Skeletal muscle satellite cell (primary cell): ENCODE measurements around the gene MPP7.
A peak's percentile ranks its signal among the peaks of the same experiment; 100 is the strongest.

Experiments used
- H3K27me3 ChIP-seq: 2 replicates; pipeline ENCODE4 v1.7.0; 2013; ENCODE audit warnings: low read length; ENCODE audit not compliant: control insufficient read depth, insufficient read depth
- H3K36me3 ChIP-seq: 2 replicates; pipeline ENCODE4 v1.7.0; 2013; ENCODE audit warnings: mild to moderate bottlenecking, control low read depth, low read length; ENCODE audit not compliant: insufficient read depth
- H3K4me1 ChIP-seq: 2 replicates; pipeline ENCODE4 v1.7.0; 2013; ENCODE audit warnings: low read length; ENCODE audit not compliant: control insufficient read depth, insufficient read depth
- H3K4me2 ChIP-seq: 2 replicates; pipeline ENCODE4 v1.7.0; 2013; ENCODE audit warnings: mild to moderate bottlenecking, low read length
- H3K4me3 ChIP-seq: 2 replicates; pipeline ENCODE4 v1.7.0; 2013; ENCODE audit warnings: low read length
- H3K9ac ChIP-seq: 2 replicates; pipeline ENCODE4 v1.7.0; 2013; ENCODE audit warnings: mild to moderate bottlenecking, low read depth, low read length, moderate library complexity
- H3K9me3 ChIP-seq: replicated peaks from 2 replicates; pipeline ENCODE4 v1.7.0; 2013; ENCODE audit warnings: mild to moderate bottlenecking, control low read depth, low read length

Gene MPP7

GRCh38 chr10:28285816-28286215 lies 17.0 kb downstream of the MPP7 start:
- Histone ChIP-seq H3K4me3 (no peak overlapping the region), H3K27me3 (no peaks in the 10 kb centered on the region), H3K36me3 (no peaks in the 10 kb centered on the region), H3K4me2 (no peak overlapping the region), H3K9ac (no peak overlapping the region), H3K4me1 (peaks cover 16% of the 10 kb centered on the region), H3K9me3 (no peaks in the 10 kb centered on the region)

- Histone ChIP-seq H3K9me3 (no peaks in the 10 kb centered on the region), H3K4me2 (no peak overlapping the region), H3K36me3 (no peaks in the 10 kb centered on the region), H3K4me3 (no peak overlapping the region), H3K4me1 (peaks cover 26% of the 10 kb centered on the region), H3K9ac (no peak overlapping the region), H3K27me3 (no peaks in the 10 kb centered on the region)
Observed at GRCh38 chr10:28284126-28284525, 18.7 kb downstream of the MPP7 start.

GRCh38 chr10:28283251-28283650 lies 19.6 kb downstream of the MPP7 start:
- H3K36me3 ChIP-seq: no peaks in the 10 kb centered on the region
- no peaks in the 10 kb centered on the region for H3K9me3 ChIP-seq
- no peak overlapping the region for H3K4me2 ChIP-seq
- no peak overlapping the region for H3K9ac ChIP-seq
- no peaks in the 10 kb centered on the region for H3K27me3 ChIP-seq
- peaks cover 26% of the 10 kb centered on the region for H3K4me1 ChIP-seq
- H3K4me3 ChIP-seq: no peak overlapping the region

- Histone ChIP-seq H3K4me2 (no peak overlapping the region), H3K9ac (no peak overlapping the region), H3K4me3 (no peak overlapping the region), H3K9me3 (no peaks in the 10 kb centered on the region), H3K4me1 (peaks cover 26% of the 10 kb centered on the region), H3K27me3 (no peaks in the 10 kb centered on the region), H3K36me3 (no peaks in the 10 kb centered on the region)
Observed at GRCh38 chr10:28282336-28282735, 20.5 kb downstream of the MPP7 start.

GRCh38 chr10:28281726-28282315 lies 21.0 kb downstream of the MPP7 start:
- H3K36me3 ChIP-seq: no peaks in the 10 kb centered on the region
- H3K9ac ChIP-seq: no peak overlapping the region

DNA sequence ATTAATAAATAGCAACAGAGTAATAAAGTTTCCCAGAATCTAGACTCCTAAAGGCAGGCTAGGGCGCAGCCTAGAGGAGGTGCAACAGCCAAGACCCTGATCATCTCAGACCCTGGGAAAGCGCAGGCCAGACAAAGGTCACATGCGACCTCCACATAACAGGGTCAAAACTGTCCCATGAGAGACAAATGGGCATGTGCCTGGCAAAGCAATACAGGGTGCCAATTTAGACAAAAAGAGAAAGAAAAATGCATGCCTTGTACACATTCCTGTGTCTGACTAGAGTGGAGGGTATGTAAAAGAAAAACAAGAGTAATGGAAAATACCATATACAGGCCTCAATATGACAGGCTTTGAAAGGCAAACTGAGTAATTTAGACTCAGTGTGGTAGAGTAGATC lies 22.2 kb downstream of the MPP7 start:
- H3K9ac ChIP-seq: peak overlapping the region; percentile 49
- no peaks in the 10 kb centered on the region for H3K9me3 ChIP-seq
- H3K27me3 ChIP-seq: no peaks in the 10 kb centered on the region
- no peak overlapping the region for H3K4me3 ChIP-seq
- peak overlapping the region; percentile 22 for H3K4me2 ChIP-seq
- H3K4me1 ChIP-seq: peaks cover 26% of the 10 kb centered on the region
- no peaks in the 10 kb centered on the region for H3K36me3 ChIP-seq

More at GRCh38 chr10:28281726-28282315, 21.0 kb downstream of the MPP7 start:
- H3K27me3 ChIP-seq: no peaks in the 10 kb centered on the region
- no peak overlapping the region for H3K4me2 ChIP-seq
- H3K4me3 ChIP-seq: no peak overlapping the region
- H3K9me3 ChIP-seq: no peaks in the 10 kb centered on the region
- H3K4me1 ChIP-seq: peaks cover 26% of the 10 kb centered on the region

DNA sequence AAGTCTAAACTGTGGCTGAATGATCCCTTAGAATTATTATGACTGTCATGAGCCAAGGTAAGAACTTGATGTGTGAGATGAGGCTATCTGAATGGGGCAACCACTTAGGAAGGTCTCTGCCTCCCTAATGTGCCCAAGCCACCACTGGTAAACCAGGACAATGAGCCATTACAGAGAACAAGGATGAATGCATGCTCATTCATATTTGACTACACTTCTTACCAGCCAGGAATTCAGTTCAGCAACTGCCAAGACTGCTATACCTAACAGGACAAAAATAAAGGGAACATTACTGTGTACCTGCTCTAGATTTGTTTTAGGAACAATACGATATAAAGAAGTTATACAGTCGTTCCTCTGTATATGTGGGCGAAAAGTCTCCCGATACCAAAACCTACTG lies 23.0 kb downstream of the MPP7 start:
- no peak overlapping the region for H3K4me2 ChIP-seq
- H3K9me3 ChIP-seq: no peaks in the 10 kb centered on the region
- H3K27me3 ChIP-seq: no peaks in the 10 kb centered on the region
- H3K9ac ChIP-seq: peak overlapping the region; percentile 49
- H3K4me3 ChIP-seq: no peak overlapping the region
- peaks cover 26% of the 10 kb centered on the region for H3K4me1 ChIP-seq
- H3K36me3 ChIP-seq: no peaks in the 10 kb centered on the region

GRCh38 chr10:28278842-28279241 lies 24.0 kb downstream of the MPP7 start:
- no peak overlapping the region for H3K4me2 ChIP-seq
- no peaks in the 10 kb centered on the region for H3K36me3 ChIP-seq
- no peak overlapping the region for H3K9ac ChIP-seq
- H3K4me3 ChIP-seq: no peak overlapping the region
- H3K27me3 ChIP-seq: no peaks in the 10 kb centered on the region
- H3K9me3 ChIP-seq: no peaks in the 10 kb centered on the region
- H3K4me1 ChIP-seq: peaks cover 26% of the 10 kb centered on the region

GRCh38 chr10:28276384-28276783 lies 26.5 kb downstream of the MPP7 start:
- Histone ChIP-seq H3K9me3 (no peaks in the 10 kb centered on the region), H3K27me3 (no peaks in the 10 kb centered on the region), H3K4me2 (no peak overlapping the region), H3K36me3 (no peaks in the 10 kb centered on the region), H3K4me1 (peaks cover 16% of the 10 kb centered on the region), H3K4me3 (no peak overlapping the region), H3K9ac (no peak overlapping the region)

GRCh38 chr10:28274475-28274874 lies 28.4 kb downstream of the MPP7 start:
- Histone ChIP-seq H3K9me3 (no peaks in the 10 kb centered on the region), H3K4me2 (no peak overlapping the region), H3K36me3 (no peaks in the 10 kb centered on the region), H3K4me3 (no peak overlapping the region), H3K27me3 (no peaks in the 10 kb centered on the region), H3K9ac (no peak overlapping the region), H3K4me1 (no peaks in the 10 kb centered on the region)

DNA sequence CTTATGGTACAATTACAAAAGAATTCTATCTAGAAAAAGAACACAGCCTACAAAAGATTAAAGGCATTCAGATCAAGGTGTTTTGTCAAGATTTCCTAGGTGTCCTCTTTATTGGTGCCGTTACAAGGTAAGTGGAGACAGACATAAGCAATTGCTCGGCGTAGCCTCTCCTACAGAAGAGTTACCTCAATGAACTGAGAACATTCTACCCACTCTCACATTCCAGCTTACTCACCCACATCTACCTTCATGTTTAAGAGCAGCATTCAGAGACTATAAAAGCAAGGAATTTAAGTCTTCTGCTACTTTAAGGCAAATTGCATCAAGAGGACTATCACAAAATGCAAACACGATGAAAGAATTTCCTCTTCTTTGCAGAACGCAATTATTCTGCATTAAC lies 29.5 kb downstream of the MPP7 start:
- Histone ChIP-seq H3K4me1 (no peaks in the 10 kb centered on the region), H3K27me3 (no peaks in the 10 kb centered on the region), H3K4me2 (no peak overlapping the region), H3K36me3 (no peaks in the 10 kb centered on the region), H3K4me3 (no peak overlapping the region), H3K9ac (no peak overlapping the region), H3K9me3 (no peaks in the 10 kb centered on the region)

DNA sequence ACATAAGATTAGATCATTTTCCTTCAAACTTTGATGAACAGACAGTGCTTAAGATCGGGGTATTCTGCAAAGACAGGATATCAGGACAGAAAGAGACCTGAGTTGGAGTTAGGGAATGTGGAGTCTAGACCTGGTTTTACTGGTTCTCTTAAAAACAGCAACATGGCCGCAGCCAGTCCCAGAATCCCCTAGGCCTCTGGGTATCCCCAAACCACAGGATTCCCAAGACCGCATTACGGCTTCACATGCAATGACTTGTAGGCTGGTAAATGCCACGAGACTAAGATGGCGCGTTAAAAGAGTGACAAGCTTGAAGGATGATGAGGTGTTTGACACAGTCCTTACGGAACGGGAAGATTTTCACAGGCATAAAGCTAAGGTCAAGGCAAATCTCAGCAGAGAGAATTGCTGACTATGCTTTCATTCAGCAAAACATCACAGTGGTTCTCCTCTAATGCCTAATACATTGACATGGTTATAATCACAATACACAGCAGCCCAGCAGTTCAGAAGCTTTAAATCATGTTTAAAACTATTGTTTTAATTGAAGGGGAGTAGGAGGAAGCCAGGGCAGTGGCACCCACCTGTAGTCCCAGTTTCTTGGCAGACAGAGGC lies 32.9 kb downstream of the MPP7 start:
- Histone ChIP-seq H3K9ac (no peak overlapping the region), H3K27me3 (no peaks in the 10 kb centered on the region), H3K9me3 (no peaks in the 10 kb centered on the region), H3K4me2 (no peak overlapping the region), H3K4me3 (no peak overlapping the region), H3K36me3 (no peaks in the 10 kb centered on the region), H3K4me1 (no peaks in the 10 kb centered on the region)
